Measurements from ENCODE around the gene CIB2.

The CIB2 gene

DNA sequence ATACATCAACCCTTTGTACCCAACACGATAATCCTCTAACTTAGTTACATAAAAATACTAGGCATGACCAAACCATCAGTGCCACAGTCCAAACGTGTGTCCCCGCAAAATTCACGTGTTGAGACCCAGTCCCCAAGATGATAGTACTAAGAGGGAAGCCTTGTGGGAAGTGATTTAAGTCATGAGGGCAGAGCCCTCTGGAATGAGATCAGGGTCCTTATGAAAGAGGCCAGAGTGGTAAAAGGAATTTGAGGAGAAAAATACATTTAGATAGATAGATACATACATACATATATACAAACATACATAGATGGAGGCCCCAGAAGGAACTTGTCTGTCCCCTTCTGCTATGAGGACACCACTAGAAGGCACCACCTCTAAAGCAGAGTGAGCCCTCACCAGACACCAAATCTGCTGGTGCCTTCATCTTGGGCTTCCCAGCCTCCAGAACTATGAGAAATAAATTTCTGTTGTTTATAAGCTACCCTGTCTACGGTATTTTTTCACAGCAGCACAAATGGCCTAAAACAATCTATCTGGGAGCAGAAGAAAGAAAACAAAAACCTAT is 61.7 kb downstream of the CIB2 start:
- Histone ChIP-seq H3K9me3 (no peaks in the 10 kb centered on the region), H3K27ac (peak overlapping the region; percentile 78), H4K20me1 (no peaks in the 10 kb centered on the region), H3K4me2 (peak overlapping the region; percentile 88), H3K27me3 (no peaks in the 10 kb centered on the region), H3K36me3 (no peaks in the 10 kb centered on the region), H3K4me1 (peaks cover 84% of the 10 kb centered on the region), H3K4me3 (0 out of 2 replicates have a peak overlapping the region, but pooled peaks have one; percentile 1), H3K9ac (peak overlapping the region; percentile 62)
- TF ChIP-seq Cebpa-rat (IDR thresholded peaks at IDR 0.05): no peak

DNA sequence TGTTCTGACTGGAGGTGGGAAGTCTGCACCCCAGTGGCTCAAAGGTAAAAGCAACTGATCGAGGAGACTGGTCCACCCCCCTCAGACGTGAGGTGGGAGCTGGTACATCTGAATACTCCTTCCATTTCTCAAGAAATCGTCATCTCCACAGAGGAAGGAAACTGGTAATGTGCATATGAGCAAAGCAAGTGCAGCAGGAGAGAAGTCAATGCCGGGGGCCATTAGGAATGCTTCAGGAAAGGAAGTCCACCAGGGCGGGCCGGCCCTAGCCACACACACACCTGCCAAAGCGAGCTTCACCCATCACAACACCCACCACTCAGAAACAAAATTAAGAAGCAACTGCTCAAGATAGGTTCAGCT is 62.2 kb downstream of the CIB2 start:
- peak overlapping the region; percentile 2; the same call in 1 of the 2 replicates for H3K4me3 ChIP-seq
- H3K27ac ChIP-seq: peak overlapping the region; percentile 78
- no peaks in the 10 kb centered on the region for H3K36me3 ChIP-seq
- H4K20me1 ChIP-seq: no peaks in the 10 kb centered on the region
- H3K4me2 ChIP-seq: peak overlapping the region; percentile 88
- H3K9ac ChIP-seq: peak overlapping the region; percentile 56; the same call in 1 of the 2 replicates
- no peaks in the 10 kb centered on the region for H3K9me3 ChIP-seq
- peaks cover 87% of the 10 kb centered on the region for H3K4me1 ChIP-seq
- no peak for TF ChIP-seq Cebpa-rat (IDR thresholded peaks at IDR 0.05)
- H3K27me3 ChIP-seq: no peaks in the 10 kb centered on the region

DNA sequence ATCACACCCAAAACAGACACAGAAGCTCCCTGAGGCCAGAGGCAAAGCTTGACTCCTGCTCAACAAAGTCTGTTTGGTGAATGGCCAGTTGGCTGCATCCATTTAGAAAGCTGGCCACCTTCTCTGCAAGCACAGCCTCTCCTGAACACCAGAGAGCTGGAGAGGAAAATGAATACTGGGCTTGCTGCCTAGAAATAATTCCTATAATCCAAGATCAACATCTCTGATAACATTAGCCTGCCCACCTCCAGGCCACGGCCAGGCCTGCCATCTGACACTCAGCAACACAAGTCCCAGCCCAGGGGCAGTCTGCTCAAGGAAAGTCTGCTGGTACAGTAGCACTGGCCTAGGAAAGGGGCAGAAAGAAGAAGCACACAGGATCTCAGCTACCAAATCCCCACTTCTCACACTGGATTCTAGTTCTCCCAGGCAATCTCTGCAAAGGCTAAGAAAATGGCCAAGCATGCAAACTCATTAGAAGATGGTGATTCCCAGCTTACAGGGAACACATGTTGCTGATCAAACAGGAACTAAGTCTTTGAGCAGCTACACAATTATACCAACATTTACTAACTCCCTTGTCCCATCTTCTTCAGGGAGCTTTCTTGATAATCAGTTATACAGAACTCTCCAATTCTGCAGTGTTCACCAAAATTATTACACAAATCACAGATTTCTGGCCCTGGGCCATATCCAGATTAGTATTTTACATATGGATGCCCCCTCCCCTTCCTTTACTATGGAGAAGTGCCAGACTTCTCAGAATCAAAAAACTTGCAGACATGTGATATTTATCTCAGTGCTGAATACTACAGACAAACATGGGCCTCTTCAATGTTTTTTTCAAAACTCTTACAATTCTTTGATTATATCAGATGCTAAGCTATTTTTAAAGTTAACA is 63.7 kb downstream of the CIB2 start:
- H3K4me3 ChIP-seq: no peak overlapping the region
- TF ChIP-seq Cebpa-rat (IDR thresholded peaks at IDR 0.05): no peak
- peak overlapping the region; percentile 88 for H3K4me2 ChIP-seq
- H3K9ac ChIP-seq: no peak overlapping the region; the same call in 1 of the 2 replicates
- H4K20me1 ChIP-seq: no peaks in the 10 kb centered on the region
- no peaks in the 10 kb centered on the region for H3K36me3 ChIP-seq
- no peaks in the 10 kb centered on the region for H3K9me3 ChIP-seq
- H3K4me1 ChIP-seq: peaks cover 96% of the 10 kb centered on the region
- H3K27ac ChIP-seq: peak overlapping the region; percentile 81
- no peaks in the 10 kb centered on the region for H3K27me3 ChIP-seq

DNA sequence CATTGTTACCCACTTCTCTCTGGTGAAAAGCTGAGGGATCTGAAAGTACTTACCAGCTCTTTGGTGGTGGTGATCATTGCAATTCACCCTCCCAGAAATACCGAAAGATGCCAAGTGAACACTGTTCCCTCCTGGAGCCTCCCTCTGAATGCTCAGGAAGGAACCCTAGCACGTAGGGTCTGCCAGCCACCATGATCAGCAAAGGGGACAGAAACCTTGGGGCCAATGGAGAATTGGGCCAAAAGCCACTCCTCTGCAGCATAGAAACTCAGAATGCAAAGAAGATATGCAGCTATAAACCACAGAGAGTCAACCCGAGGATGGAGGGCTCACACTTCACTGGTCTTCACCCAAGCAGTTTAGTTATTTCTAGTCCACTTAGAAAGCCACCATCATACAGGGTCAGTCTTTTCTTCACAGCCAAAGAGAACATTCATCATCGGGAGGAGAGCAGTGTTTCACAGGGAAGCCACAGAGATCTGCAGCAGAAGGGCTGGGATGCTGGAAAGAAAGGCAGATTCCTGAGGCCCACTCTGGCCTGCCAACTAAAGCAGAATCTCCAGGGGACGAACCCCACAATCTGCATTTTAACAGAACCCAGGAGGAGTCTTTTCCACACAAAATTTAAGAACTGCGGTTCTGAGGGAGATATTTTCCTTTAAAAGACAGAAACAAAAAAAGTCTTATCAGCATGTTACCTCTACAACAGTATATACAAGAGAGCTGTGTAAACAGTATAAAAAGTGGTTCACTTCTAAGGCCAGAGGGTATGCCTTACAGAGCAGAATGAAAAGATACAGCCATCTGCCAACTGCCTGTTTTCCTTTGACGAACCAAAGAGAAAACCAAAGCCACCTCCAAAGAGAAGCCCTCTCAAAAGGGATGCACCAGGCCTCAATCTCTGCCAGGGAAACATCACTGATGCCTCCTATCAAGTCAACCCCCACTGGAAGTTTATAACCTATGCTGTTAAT is 65.0 kb downstream of the CIB2 start:
- no peak for TF ChIP-seq Cebpa-rat (IDR thresholded peaks at IDR 0.05)
- no peaks in the 10 kb centered on the region for H3K27me3 ChIP-seq
- no peaks in the 10 kb centered on the region for H3K9me3 ChIP-seq
- no peaks in the 10 kb centered on the region for H4K20me1 ChIP-seq
- peak overlapping the region; percentile 81 for H3K27ac ChIP-seq
- H3K36me3 ChIP-seq: no peaks in the 10 kb centered on the region
- H3K4me3 ChIP-seq: no peak overlapping the region
- H3K9ac ChIP-seq: peak overlapping the region; percentile 67
- peak overlapping the region; percentile 88 for H3K4me2 ChIP-seq
- peaks cover 96% of the 10 kb centered on the region for H3K4me1 ChIP-seq

DNA sequence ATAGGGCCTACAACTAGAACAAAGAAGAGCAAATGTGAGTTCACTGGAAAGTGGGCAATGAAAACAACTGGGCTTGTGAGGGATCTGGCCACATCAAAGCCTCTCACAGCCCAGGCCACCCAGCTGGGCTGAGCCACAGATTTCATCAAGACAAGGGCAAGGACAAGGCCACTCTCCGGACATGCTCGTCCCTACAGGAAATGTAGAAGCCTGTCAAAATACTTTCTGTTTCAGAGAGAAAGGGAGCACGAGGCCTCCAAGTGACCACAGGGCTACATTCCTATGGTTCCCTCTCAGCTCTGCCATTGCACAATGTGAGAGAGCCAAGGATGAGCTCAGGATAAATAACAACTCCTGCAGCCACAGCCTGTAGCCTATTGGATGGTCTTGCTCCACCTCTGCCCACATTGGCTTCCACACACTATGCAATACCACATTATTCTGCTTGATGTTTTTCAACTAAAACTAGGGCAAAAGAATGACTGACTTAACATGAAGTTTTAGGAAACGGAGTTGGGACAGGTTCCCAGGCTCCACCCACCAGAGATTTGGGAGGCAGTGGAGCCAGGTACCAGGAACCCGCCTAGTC is 65.9 kb downstream of the CIB2 start:
- H3K27ac ChIP-seq: peak overlapping the region; percentile 81
- H3K9me3 ChIP-seq: no peaks in the 10 kb centered on the region
- TF ChIP-seq Cebpa-rat (IDR thresholded peaks at IDR 0.05): peak; percentile 65
- H4K20me1 ChIP-seq: no peaks in the 10 kb centered on the region
- peak overlapping the region; percentile 38; the same call in 1 of the 2 replicates for H3K9ac ChIP-seq
- H3K27me3 ChIP-seq: no peaks in the 10 kb centered on the region
- H3K36me3 ChIP-seq: no peaks in the 10 kb centered on the region
- H3K4me1 ChIP-seq: peaks cover 97% of the 10 kb centered on the region
- H3K4me2 ChIP-seq: peak overlapping the region; percentile 88
- H3K4me3 ChIP-seq: no peak overlapping the region

DNA sequence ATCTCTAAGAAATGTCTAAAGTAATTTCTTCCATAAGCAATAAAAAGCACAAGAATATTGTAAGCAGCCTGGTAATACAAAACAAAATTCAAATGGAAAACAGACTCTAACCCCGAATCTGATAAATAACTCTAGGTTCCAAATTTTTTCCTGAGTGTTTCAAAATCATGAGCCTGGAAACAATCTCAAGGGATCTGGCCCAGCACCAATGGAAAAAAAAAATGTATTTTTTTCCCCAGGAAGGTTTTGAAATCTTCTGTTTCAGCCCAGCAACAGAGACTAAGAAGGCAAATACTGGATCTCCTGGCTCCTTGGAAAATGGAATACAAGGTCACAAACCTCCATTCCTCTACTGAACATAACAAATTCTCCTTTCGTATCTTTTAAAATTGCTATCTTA is 66.7 kb downstream of the CIB2 start:
- 0 out of 2 replicates have a peak overlapping the region, but pooled peaks have one; percentile 81 for H3K27ac ChIP-seq
- no peak overlapping the region for H3K4me3 ChIP-seq
- no peaks in the 10 kb centered on the region for H3K9me3 ChIP-seq
- H3K4me1 ChIP-seq: peaks cover 97% of the 10 kb centered on the region
- no peak for TF ChIP-seq Cebpa-rat (IDR thresholded peaks at IDR 0.05)
- H4K20me1 ChIP-seq: no peaks in the 10 kb centered on the region
- H3K27me3 ChIP-seq: no peaks in the 10 kb centered on the region
- no peak overlapping the region for H3K9ac ChIP-seq
- H3K36me3 ChIP-seq: no peaks in the 10 kb centered on the region
- peak overlapping the region; percentile 88 for H3K4me2 ChIP-seq

DNA sequence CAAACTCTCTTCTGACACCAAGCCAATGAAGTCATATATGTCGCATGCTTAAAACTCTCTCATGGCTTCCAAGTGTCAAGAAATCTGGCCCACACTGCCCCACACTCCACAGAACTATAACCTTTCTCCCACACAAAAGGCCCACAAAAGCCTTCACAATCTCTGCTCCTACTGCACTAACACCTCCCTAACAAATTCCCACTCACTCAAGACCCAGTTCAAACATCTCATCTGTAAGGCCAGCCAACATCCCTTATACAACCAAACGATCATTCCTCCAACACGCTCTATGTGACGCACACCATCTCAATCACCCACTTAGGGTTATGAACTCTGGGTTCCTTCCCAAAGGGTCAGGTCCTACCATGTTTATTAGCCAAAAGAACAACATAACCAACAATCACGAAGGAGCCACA is 67.3 kb downstream of the CIB2 start:
- Histone ChIP-seq H3K4me3 (no peak overlapping the region), H3K36me3 (no peaks in the 10 kb centered on the region), H3K9me3 (no peaks in the 10 kb centered on the region), H3K4me1 (peaks cover 97% of the 10 kb centered on the region), H3K9ac (no peak overlapping the region), H3K27me3 (no peaks in the 10 kb centered on the region), H4K20me1 (no peaks in the 10 kb centered on the region), H3K27ac (peak overlapping the region; percentile 10; the same call in 1 of the 2 replicates), H3K4me2 (no peak overlapping the region)
- TF ChIP-seq Cebpa-rat (IDR thresholded peaks at IDR 0.05): no peak

DNA sequence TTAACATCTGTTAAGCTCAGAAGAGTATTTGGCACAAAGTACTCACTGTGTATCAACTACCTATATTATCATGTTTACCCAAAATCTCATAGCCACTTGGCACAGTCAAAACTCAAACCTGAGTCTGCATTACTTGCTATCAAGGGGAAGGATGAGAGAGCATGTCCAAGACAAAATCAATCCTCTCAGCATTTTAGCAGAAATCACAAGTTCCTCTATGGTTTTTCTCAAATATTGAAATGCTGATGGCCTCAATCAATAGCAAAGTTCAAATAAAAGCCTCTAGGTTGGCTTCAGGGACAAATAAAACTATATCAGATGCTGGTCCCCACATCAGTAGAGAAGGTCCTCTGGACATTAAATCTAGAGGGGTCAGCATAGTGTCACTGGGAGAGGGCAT is 68.0 kb downstream of the CIB2 start:
- Histone ChIP-seq H3K36me3 (no peaks in the 10 kb centered on the region), H3K9me3 (no peaks in the 10 kb centered on the region), H3K27me3 (no peaks in the 10 kb centered on the region), H3K4me3 (no peak overlapping the region), H3K4me1 (peaks cover 97% of the 10 kb centered on the region), H4K20me1 (no peaks in the 10 kb centered on the region), H3K27ac (peak overlapping the region; percentile 10; the same call in 1 of the 2 replicates), H3K9ac (no peak overlapping the region), H3K4me2 (no peak overlapping the region)
- no peak for TF ChIP-seq Cebpa-rat (IDR thresholded peaks at IDR 0.05)

DNA sequence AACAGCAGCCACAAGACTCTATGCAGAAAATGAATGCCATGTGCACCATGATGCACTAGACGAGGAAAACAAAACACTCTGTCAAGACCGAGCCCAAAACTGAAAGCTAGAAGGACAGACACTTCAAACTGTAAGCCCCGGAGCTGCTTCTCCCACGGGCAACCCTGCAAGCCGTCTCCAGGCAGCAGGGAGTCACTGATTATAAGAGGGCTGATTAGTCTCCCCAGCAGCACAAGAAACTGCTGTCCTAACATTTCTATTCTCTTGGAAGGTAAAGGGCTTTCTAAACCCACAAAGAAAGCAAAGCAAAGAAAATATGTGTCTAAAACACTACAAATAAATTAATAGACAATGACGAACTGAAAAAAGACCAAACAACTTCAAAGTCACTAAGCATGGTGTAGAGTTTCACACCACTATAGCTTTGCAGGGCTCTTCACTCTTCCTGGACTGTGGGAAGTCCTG is 69.2 kb downstream of the CIB2 start:
- peak overlapping the region; percentile 39; the same call in 1 of the 2 replicates for H3K9ac ChIP-seq
- H3K4me1 ChIP-seq: peaks cover 97% of the 10 kb centered on the region
- H3K4me3 ChIP-seq: no peak overlapping the region; the same call in 1 of the 2 replicates
- no peaks in the 10 kb centered on the region for H3K27me3 ChIP-seq
- peak overlapping the region; percentile 71 for H3K27ac ChIP-seq
- no peaks in the 10 kb centered on the region for H3K36me3 ChIP-seq
- TF ChIP-seq Cebpa-rat (IDR thresholded peaks at IDR 0.05): no peak
- no peaks in the 10 kb centered on the region for H3K9me3 ChIP-seq
- peak overlapping the region; percentile 69 for H3K4me2 ChIP-seq
- no peaks in the 10 kb centered on the region for H4K20me1 ChIP-seq

Data from BLaER1 (cell line).